NCI-H446 (cell line): ENCODE measurements around the gene LAMA5.

ENCODE experiments used
- DNase-seq, 2 experiments: peaks; one replicate each; lab custom pipeline; 2025; lab: John Stamatoyannopoulos, UW

Gene LAMA5

GRCh38 chr20:62367136-62367632 is at the start of gene LAMA5:
Gene LAMA5, minus strand, starts transcription at chr20:62367312. Its CDS starts 67 bp downstream, at chr20:62367245.
- peak in 1 of 2 experiments; percentile 60 for DNase-seq

GRCh38 chr20:62415354-62416111 is 48.4 kb upstream of the LAMA5 start:
- no peak for DNase-seq

DNA sequence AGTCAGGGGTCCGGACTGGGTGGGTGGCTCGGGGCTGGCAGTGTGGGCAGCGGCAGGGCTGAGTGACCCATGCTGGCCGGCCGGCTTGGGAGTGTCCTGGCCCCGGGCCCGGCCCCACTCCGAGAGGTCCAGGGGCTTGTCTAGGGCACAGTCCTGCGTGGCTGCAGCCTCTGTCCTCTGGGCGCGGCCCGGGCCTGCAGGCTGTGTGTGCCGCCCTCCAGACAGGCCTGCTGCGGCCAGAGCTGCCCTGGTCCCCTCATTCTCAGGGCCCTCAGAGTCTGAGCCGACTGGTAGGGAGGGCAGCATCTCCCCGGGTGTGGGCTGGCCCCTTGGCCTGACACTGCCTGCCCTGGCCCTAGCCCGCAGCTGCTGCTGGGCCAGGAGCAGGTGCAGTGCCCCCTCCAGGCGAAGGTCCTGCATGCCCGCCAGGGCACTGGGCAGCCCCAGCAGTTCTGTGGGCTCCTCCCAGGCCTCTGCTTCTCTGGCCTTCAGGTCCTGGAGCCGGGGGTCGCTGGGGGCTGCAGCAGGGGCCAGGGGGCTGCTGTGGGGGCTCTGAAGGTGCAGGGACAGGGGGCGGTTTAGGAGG is 46.9 kb upstream of the LAMA5 start:
- no peak for DNase-seq

DNA sequence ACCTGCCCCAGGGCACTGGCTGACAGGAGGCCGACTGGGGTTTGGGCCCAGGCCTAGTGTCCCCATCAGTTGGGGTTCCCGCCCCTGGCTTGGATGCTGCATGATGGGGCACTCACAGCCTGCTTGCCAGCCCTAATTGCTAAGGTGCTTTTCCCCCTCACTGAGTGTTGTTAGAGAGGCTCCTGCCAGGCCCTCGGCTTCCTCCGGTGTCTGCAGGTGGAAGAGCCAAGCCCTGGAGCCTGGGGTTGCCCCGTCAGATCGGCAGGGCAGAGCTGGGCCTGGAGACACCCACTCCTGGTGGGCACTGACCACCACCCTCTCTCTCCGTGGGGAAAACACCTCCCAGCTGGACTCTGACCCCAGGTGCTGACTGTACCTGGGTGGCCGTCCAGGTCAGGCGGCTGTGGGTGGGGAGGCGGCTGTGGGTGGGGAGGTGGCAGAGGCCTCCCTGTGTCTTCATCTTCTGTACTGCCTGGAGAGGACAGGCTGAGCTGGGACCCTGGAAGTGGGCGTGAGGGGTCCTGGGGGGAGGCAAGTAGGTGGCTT is 46.0 kb upstream of the LAMA5 start:
- DNase-seq, result no peak

DNA sequence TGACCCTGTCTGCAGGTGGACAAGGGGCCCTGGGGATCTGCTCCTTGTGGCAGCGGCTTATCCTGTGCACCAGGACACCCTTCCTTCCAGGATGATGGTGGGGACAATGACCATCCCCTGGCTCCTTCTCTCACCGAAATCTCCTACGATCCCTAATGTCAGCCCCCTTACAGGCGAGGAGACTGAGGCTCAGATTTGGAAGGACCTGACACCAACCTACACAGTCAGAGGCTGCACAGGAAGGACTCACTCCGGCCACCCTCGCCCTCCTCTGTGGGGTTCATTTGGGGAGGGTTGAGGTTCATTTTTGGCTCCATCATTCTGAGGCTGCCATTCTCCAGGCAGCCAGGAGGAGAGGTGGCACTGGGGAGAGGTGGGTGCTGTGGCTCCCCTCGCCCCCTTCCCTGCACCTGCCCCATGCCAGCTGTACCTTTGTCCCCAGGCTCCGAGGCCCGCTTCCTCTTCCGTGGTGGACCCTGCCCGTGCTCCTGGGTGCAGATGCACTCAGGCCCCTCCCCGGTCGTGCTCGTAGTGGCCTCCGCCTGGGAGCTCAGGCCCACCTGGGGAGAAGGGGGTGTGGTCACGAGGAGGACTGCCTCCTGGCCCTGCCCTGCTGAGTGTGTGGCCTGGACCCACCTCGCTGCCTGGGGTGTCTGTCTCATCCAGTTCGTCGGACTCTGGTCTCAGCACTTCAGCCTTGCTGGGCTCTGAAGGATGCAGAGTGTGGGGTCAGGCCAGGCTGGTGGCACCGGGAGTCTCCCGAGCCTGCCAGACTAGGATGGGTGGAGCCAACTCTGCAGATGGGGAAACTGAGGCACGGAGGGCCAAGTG is 45.3 kb upstream of the LAMA5 start:
- DNase-seq, result no peak

- no peak for DNase-seq
Measured at GRCh38 chr20:62411479-62412193, 44.5 kb upstream of the LAMA5 start.

- DNase-seq, result no peak
Measured at GRCh38 chr20:62410746-62411478, 43.8 kb upstream of the LAMA5 start.

GRCh38 chr20:62409931-62410745 is 43.0 kb upstream of the LAMA5 start:
- DNase-seq, result peak in 1 of 2 experiments; percentile 44

- DNase-seq, result no peak
Measured at GRCh38 chr20:62409086-62409853, 42.2 kb upstream of the LAMA5 start.

- DNase-seq, result no peak
Measured at GRCh38 chr20:62408640-62409039, 41.5 kb upstream of the LAMA5 start.

GRCh38 chr20:62408055-62408454 is 40.9 kb upstream of the LAMA5 start:
- no peak for DNase-seq

DNA sequence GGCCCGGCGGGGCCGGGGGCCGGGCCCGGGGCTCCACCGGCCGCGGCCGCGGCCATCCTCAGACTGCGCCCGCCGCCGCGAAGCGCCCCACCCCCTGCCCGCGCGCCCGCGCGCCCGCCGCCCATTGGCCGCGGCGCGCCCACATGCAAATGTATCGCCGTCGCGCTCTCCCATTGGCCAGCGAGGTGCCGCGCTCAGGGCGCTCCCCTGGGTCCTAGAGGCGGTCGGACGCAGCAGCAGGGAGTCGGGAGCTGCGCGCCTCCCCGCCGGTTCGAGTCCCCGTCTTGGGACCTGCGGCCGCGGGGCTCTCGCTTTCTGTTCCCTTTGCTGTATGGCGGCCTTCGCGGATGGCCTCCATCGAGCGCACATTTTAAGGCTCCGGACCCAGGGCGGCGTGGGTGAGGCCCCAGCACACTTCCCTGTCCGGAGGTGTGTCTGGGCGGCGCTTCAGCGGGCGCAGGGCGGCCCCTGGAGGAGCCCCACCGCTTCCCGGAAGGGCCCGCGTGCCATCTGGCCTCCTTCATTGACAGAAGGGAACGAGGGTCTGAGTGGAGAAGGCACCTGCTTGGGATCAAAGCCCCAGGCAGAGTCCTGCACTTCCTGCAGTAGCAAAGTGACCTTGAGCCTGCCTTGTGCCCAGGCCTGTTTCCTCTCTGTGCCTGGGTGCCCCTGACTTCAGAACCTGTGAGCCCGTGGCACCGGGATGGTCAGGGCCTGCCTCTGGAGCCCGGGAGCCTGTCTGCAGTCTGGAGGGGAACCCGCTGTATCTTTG is 40.3 kb upstream of the LAMA5 start, which contains the start of gene CABLES2:
TSS of gene CABLES2 (minus strand) at position 65 of the 772 bp plus-strand sequence. CDS start at position 56, 9 bp downstream.
- peak; percentile 91 to 96 for DNase-seq

DNA sequence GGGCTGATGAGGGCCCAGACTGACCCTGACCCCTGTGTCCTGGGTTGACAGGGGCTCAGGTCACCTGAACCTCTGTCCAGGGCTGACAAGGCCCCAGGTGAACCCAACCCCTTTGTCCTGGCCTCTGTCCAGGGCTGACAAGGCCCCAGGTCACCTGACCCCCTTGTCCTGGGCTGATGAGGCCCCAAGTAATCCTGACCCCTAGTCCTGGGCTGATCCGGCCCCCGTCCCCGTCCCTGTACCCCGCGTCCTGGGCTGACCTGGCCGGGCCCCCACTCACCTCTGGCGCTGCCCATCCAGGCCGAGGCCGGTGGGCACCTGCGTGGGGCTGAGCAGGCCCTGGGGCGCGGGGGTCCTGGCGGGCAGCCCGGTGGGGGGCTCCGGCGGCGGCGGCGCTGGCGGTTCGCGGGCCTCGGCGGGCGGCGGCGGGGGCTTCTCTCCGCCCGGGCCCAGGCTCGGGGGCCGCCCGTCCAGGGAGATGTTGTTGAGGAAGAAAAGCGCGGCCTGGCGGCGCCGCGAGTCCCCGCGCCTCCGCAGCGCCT is 39.6 kb upstream of the LAMA5 start:
- no peak for DNase-seq

- DNase-seq, result no peak
Measured at GRCh38 chr20:62405981-62406513, 38.9 kb upstream of the LAMA5 start.

- DNase-seq, result no peak
Measured at GRCh38 chr20:62405108-62405980, 38.2 kb upstream of the LAMA5 start.

DNA sequence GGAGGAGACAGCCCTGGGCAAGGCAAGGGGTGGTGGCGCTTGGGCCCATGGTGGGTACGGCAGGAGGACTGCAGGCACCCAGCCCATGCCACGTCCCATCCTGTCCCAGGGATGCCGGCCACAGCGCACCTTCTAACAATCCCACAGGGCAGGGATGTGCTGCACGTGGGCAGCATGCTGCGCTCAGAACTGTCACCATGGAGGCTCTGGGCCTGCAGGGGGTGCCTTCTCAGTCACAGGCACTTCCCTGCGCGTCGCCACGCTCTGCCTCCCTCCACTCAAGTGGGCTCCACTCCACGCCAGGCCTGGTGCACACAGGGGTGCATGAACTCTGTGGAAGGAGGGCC is 37.6 kb upstream of the LAMA5 start:
- no peak for DNase-seq

GRCh38 chr20:62404112-62404665 is 37.1 kb upstream of the LAMA5 start:
- no peak for DNase-seq
